Endothelial cell of umbilical vein (primary cell): Measurements from ENCODE around the gene SLC9A9. TPM values are rescaled to one million over a fixed set of nuclear protein-coding genes. Genes with fewer than 3 reads are reported as not detected.

Source experiments
- BruUV-seq: library from RNA; stranded (reverse); fragments of 400-500 nt; replicated peaks from 2 replicates; lab custom pipeline; 2021; lab: Mats Ljungman, UMichigan
- CTCF ChIA-PET: fragments of 300-600, 350-600 bp; sonication (Branson Sonifier 250); formaldehyde crosslinking; loops from one replicate; lab custom pipeline; 2021; ENCODE audit warnings: antibody characterized with exemption, inconsistent platforms; lab: Charles Lee
- POLR2A ChIA-PET: fragments of 300-600, 350-600 bp; sonication (Branson Sonifier 250); formaldehyde crosslinking; loops from one replicate; lab custom pipeline; 2021; ENCODE audit warnings: antibody characterized with exemption, inconsistent platforms; lab: Charles Lee
- DNase-seq: peaks from one replicate; pipeline ENCODE4 v3.0.0-alpha.2; 2011; ENCODE audit warnings: low read depth, low spot score
- FAIRE-seq: peaks from 2 replicates; lab custom pipeline; 2011; peaks lifted over from hg19 to GRCh38; lab: Jason Lieb, UNC
- H2AFZ ChIP-seq: 2 replicates; pipeline ENCODE4 v1.6.0; 2012; ENCODE audit warnings: low read depth, low read length, control low read depth, inconsistent platforms
- H3K27ac ChIP-seq: 2 replicates; pipeline ENCODE4 v1.5.1; 2011; ENCODE audit warnings: low read depth, mild to moderate bottlenecking, control low read depth, low read length, moderate library complexity; ENCODE audit not compliant: insufficient read depth
- H3K27me3 ChIP-seq, 2 experiments: 2 replicates each; pipeline versions ENCODE4 v1.6.0 to v1.6.1; 2011; ENCODE audit warnings: low read length in 2 of 2, mixed read lengths in 1 of 2; ENCODE audit not compliant: control insufficient read depth in 2 of 2, insufficient read depth in 2 of 2
- H3K36me3 ChIP-seq, 2 experiments: 2 replicates in 1 of 2; 3 replicates in 1 of 2; pipeline ENCODE4 v1.5.1; 2011; ENCODE audit warnings: low read length in 2 of 2, mild to moderate bottlenecking in 1 of 2, moderate library complexity in 1 of 2; ENCODE audit not compliant: control insufficient read depth in 2 of 2, insufficient read depth in 2 of 2; ENCODE audit errors: extremely low read depth in 1 of 2
- H3K4me1 ChIP-seq: 3 replicates; pipeline ENCODE4 v1.5.1; 2011; ENCODE audit warnings: mild to moderate bottlenecking, low read length; ENCODE audit not compliant: control insufficient read depth, insufficient read depth; ENCODE audit errors: extremely low read depth
- H3K4me2 ChIP-seq: 2 replicates; pipeline ENCODE4 v1.6.1; 2011; ENCODE audit warnings: low read length, control low read depth, mixed read lengths; ENCODE audit not compliant: insufficient read depth
- H3K4me3 ChIP-seq, 3 experiments: fragments of 200-600 bp in 1 of 3; sonication (generic), shearing (Covaris generic) in 1 of 3; replicated peaks in 1 of 3; 2 replicates each; pipeline ENCODE4 v1.5.1; 2011 to 2016; ENCODE audit warnings: control low read depth in 3 of 3, low read length in 3 of 3, mild to moderate bottlenecking in 2 of 3, inconsistent platforms in 1 of 3, low read depth in 1 of 3, moderate library complexity in 1 of 3; ENCODE audit not compliant: insufficient read depth in 1 of 3
- H3K79me2 ChIP-seq: 2 replicates; pipeline ENCODE4 v1.6.0; 2012; ENCODE audit warnings: low read length, inconsistent platforms; ENCODE audit not compliant: control insufficient read depth, insufficient read depth
- H3K9ac ChIP-seq: replicated peaks from 2 replicates; pipeline ENCODE3; 2011; ENCODE audit warnings: low read length, control low read depth; ENCODE audit not compliant: insufficient read depth; ENCODE audit errors: extremely low read depth
- H3K9me1 ChIP-seq: replicated peaks from 3 replicates; pipeline ENCODE4 v1.6.0; 2011; ENCODE audit warnings: mild to moderate bottlenecking, low read length; ENCODE audit not compliant: control insufficient read depth, insufficient read depth; ENCODE audit errors: extremely low read depth
- H3K9me3 ChIP-seq: replicated peaks from 2 replicates; pipeline ENCODE4 v1.5.1; 2012; ENCODE audit warnings: low read length, inconsistent platforms; ENCODE audit not compliant: control insufficient read depth, insufficient read depth
- H4K20me1 ChIP-seq: replicated peaks from 2 replicates; pipeline ENCODE3; 2011; ENCODE audit warnings: mild to moderate bottlenecking, low read length; ENCODE audit not compliant: control insufficient read depth, insufficient read depth; ENCODE audit errors: extremely low read depth
- EZH2 ChIP-seq: IDR thresholded peaks from 2 replicates; pipeline ENCODE4 v1.6.1; 2012; ENCODE audit warnings: borderline replicate concordance, low read depth, mild to moderate bottlenecking, moderate library complexity, low read length, inconsistent platforms; ENCODE audit not compliant: severe bottlenecking
- FOS ChIP-seq: IDR thresholded peaks from 2 replicates; pipeline ENCODE4 v1.6.1; 2011; ENCODE audit warnings: mild to moderate bottlenecking, low read length, moderate library complexity, borderline replicate concordance; ENCODE audit not compliant: insufficient read depth
- GATA2 ChIP-seq: IDR thresholded peaks from 2 replicates; pipeline ENCODE4 v1.7.0; 2011; ENCODE audit warnings: low read depth, mild to moderate bottlenecking, moderate library complexity, mixed read lengths, low read length; ENCODE audit not compliant: insufficient read length, insufficient read depth
- JUN ChIP-seq: IDR thresholded peaks from 2 replicates; pipeline ENCODE4 v1.6.1; 2011; ENCODE audit warnings: borderline replicate concordance, low read depth; ENCODE audit not compliant: insufficient read length, insufficient read depth
- MYC ChIP-seq: IDR thresholded peaks from one replicate; pipeline ENCODE4 v1.6.1; 2011; ENCODE audit warnings: mild to moderate bottlenecking, low read depth, low read length
- POLR2A ChIP-seq: IDR thresholded peaks from 2 replicates; pipeline ENCODE4 v1.6.1; 2012; ENCODE audit warnings: low read depth, mild to moderate bottlenecking, control low read depth, low read length
- POLR2AphosphoS5 ChIP-seq: IDR thresholded peaks from 2 replicates; pipeline ENCODE4 v1.6.1; 2012; ENCODE audit warnings: low read depth, mild to moderate bottlenecking, control low read depth, low read length, moderate library complexity; ENCODE audit not compliant: insufficient read depth
- dilution Hi-C: fragments of 300-500 bp; cut with MboI; formaldehyde crosslinking; loops from one replicate; pipeline ENCODE4 v1.15.0; 2019; ENCODE audit warnings: low sequenced_read_pairs; ENCODE audit not compliant: extremely low pct_ligation_motif_present
- intact Hi-C: fragments of 100-400 bp; cut with micrococcal nuclease; formaldehyde crosslinking; loops from one replicate; pipeline ENCODE4 v1.10.0; 2022
- polyA plus RNA-seq, 4 experiments: library from polyadenylated mRNA; depleted of rRNA in 3 of 4; stranded (reverse) in 3 of 4; unstranded in 1 of 4; fragments of >200 nt; gene quantifications; 2 replicates each; pipeline versions ENCODE4 v1.2.1 to v1.2.3, GENCODE V29; 2011 to 2012; ENCODE audit warnings: missing spikeins in 1 of 4
- total RNA-seq: library from RNA; stranded (reverse); gene quantifications from 2 replicates; pipeline ENCODE4 v1.2.3, GENCODE V29; 2021
- TF ChIP-seq, protein P1 (sequence below), 2 donors: IDR thresholded peaks; 1 replicate in 1 of 2; 2 replicates in 1 of 2; pipeline ENCODE4 v1.5.1; 2011; ENCODE audit warnings: low read length in 2 of 2, mild to moderate bottlenecking in 2 of 2, moderate library complexity in 2 of 2, control low read depth in 1 of 2, inconsistent platforms in 1 of 2, low read depth in 1 of 2; ENCODE audit not compliant: insufficient read depth in 1 of 2; ENCODE audit errors: extremely low read depth in 1 of 2
- TF ChIP-seq, protein P2 (sequence below): IDR thresholded peaks from 2 replicates; pipeline ENCODE4 v1.6.1; 2011; ENCODE audit not compliant: insufficient read depth, insufficient read length

SLC9A9 gene
- total and polyA plus RNA-seq, 2 donors (not counting 3 experiments of a cell fraction or from before 2014, with no cell fraction given) = 1.5 to 1.8 TPM

DNA sequence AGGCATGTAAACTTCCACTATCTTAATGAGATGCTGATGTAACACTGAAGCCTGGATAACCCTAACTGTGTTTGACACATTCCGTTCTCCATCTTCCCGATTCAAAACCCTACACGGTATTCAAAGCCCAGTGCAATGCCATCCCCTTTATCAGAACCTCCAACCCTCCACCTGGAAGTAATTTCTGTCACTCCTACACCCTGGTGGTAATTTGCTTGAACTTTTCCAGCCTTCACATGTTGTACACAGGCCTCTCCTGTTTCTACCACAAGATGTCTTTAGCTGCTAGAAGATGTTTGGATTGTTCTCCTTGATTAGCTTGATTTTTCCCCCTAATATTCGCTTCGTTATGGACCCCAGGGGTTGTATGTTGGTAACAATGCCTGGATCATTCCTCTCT, 519.8 kb downstream of the SLC9A9 start:
- Histone ChIP-seq H3K9me3 (no peaks in the 10 kb centered on the region), H3K36me3 (no peaks in the 10 kb centered on the region), H3K27me3 (no peaks in the 10 kb centered on the region), H3K9me1 (no peaks in the 10 kb centered on the region), H3K4me1 (peaks cover 37% of the 10 kb centered on the region), H3K79me2 (no peaks in the 10 kb centered on the region), H3K4me3 (no peak overlapping the region), H3K9ac (no peak overlapping the region), H2AFZ (no peak overlapping the region), H4K20me1 (no peaks in the 10 kb centered on the region), H3K4me2 (no peak overlapping the region), H3K27ac (no peak overlapping the region)
- no TSS peak for BruUV-seq
- POLR2A ChIA-PET = no interaction called here
- CTCF ChIA-PET = interaction anchor here (0.7 to 1.5 kb wide), 3 partner anchors 9 to 316 kb away, joined by 3 to 5 read pairs (median 3); no protein-coding TSS in a partner anchor
- FAIRE-seq (no peak), DNase-seq (no peak)
- no peak for TF ChIP-seq POLR2A
- no peak for TF ChIP-seq EZH2
- TF ChIP-seq FOS = no peak
- no peak for TF ChIP-seq JUN
- no peak for TF ChIP-seq MYC
- TF ChIP-seq, protein P1, sequence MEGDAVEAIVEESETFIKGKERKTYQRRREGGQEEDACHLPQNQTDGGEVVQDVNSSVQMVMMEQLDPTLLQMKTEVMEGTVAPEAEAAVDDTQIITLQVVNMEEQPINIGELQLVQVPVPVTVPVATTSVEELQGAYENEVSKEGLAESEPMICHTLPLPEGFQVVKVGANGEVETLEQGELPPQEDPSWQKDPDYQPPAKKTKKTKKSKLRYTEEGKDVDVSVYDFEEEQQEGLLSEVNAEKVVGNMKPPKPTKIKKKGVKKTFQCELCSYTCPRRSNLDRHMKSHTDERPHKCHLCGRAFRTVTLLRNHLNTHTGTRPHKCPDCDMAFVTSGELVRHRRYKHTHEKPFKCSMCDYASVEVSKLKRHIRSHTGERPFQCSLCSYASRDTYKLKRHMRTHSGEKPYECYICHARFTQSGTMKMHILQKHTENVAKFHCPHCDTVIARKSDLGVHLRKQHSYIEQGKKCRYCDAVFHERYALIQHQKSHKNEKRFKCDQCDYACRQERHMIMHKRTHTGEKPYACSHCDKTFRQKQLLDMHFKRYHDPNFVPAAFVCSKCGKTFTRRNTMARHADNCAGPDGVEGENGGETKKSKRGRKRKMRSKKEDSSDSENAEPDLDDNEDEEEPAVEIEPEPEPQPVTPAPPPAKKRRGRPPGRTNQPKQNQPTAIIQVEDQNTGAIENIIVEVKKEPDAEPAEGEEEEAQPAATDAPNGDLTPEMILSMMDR (IDR thresholded peaks at IDR 0.05; ENCODE audit: extremely low read depth in 1 of 2, insufficient read depth in 1 of 2, low read depth in 1 of 2, low read length in 2 of 2) = no peak
- TF ChIP-seq, protein P2, sequence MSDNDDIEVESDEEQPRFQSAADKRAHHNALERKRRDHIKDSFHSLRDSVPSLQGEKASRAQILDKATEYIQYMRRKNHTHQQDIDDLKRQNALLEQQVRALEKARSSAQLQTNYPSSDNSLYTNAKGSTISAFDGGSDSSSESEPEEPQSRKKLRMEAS = no peak
- TF ChIP-seq GATA2 = no peak
- no peak for TF ChIP-seq POLR2AphosphoS5
- intact Hi-C loops = loop anchor here (2.0 kb wide), 1 partner anchor 316 kb away; no protein-coding TSS in a partner anchor
- dilution Hi-C loops = no loop called here
